Breast epithelium (tissue), 3 donors: ENCODE measurements around the gene REEP6.
A peak's percentile ranks its signal among the peaks of the same experiment; 100 is the strongest.

Experiments
- POLR2A ChIP-seq: fragments of 450-650 bp; IDR thresholded peaks from one replicate; pipeline ENCODE4 v1.6.1; 2016; ENCODE audit warnings: antibody characterized with exemption, mild to moderate bottlenecking, moderate library complexity
- POLR2AphosphoS5 ChIP-seq, 3 donors: sonication (generic); formaldehyde crosslinking; IDR thresholded peaks; one replicate each; pipeline ENCODE4 v1.6.1; 2017; ENCODE audit warnings: antibody characterized with exemption in 3 of 3
- TF ChIP-seq, protein P1 (sequence below), 3 donors: fragments of 450-650 bp; IDR thresholded peaks; one replicate each; pipeline ENCODE4 v1.5.1; 2016 to 2017; ENCODE audit warnings: antibody characterized with exemption in 3 of 3, mild to moderate bottlenecking in 3 of 3, moderate library complexity in 3 of 3

DNA sequence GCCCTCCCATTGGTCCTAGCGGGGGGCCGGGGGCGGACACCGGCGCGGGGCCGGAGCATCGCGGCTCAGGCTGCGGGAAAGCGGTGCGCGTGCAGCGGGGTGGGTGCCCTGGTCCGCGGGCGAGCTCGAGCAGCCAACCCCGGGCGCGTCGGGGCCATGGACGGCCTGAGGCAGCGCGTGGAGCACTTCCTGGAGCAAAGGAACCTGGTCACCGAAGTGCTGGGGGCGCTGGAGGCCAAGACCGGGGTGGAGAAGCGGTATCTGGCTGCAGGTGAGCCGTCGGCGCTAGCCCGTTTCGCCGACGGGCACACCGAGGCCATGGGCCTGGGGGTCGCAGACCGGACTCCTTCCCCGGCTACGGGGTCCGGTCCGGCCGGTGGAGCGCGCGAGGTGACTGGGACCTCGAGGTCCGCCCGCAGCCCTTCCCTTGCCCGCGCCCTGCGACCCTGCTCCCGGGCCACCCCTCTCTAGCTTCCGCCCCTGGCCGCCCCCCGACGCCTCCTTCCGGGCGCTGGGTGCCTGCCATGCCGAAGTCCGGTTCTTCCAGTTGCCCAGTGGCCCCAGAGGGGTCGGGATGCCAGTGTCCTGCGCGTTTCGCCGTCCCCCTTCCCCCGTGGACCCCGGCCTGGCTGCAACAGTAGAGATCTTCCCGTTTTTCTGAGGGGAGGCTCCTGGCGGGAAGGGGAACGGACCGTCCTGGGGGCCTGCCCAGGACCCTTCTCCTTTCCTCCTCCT lies at the start of gene REEP6:
- TF ChIP-seq POLR2AphosphoS5 (IDR thresholded peaks at IDR 0.05): no peak
- TF ChIP-seq, protein P1, sequence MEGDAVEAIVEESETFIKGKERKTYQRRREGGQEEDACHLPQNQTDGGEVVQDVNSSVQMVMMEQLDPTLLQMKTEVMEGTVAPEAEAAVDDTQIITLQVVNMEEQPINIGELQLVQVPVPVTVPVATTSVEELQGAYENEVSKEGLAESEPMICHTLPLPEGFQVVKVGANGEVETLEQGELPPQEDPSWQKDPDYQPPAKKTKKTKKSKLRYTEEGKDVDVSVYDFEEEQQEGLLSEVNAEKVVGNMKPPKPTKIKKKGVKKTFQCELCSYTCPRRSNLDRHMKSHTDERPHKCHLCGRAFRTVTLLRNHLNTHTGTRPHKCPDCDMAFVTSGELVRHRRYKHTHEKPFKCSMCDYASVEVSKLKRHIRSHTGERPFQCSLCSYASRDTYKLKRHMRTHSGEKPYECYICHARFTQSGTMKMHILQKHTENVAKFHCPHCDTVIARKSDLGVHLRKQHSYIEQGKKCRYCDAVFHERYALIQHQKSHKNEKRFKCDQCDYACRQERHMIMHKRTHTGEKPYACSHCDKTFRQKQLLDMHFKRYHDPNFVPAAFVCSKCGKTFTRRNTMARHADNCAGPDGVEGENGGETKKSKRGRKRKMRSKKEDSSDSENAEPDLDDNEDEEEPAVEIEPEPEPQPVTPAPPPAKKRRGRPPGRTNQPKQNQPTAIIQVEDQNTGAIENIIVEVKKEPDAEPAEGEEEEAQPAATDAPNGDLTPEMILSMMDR (IDR thresholded peaks at IDR 0.05): peak in 1 of 3 donors; percentile 8
- no peak for TF ChIP-seq POLR2A
